Smooth muscle cell (in vitro differentiated cells): ENCODE results near the gene SPRYD4. TPM values are rescaled to one million over a fixed set of nuclear protein-coding genes. Genes with fewer than 3 reads are reported as not detected.

Experiments
- DNase-seq: peaks from one replicate; lab custom pipeline; 2025; ENCODE audit not compliant: unreplicated experiment; lab: John Stamatoyannopoulos, UW
- H2AFZ ChIP-seq: fragments of 200-600 bp; sonication (generic); 2 replicates; pipeline ENCODE4 v1.6.0; 2016; ENCODE audit warnings: antibody characterized with exemption, low read depth, mild to moderate bottlenecking
- H3F3A ChIP-seq: fragments of 200-600 bp; sonication (generic); 2 replicates; pipeline ENCODE4 v1.6.0; 2017; ENCODE audit warnings: antibody characterized with exemption, low read depth
- H3K27ac ChIP-seq: fragments of 200-600 bp; sonication (generic); 2 replicates; pipeline ENCODE4 v1.5.1; 2016; ENCODE audit warnings: low read depth, mild to moderate bottlenecking
- H3K27me3 ChIP-seq: fragments of 200-600 bp; sonication (generic); 2 replicates; pipeline ENCODE4 v1.6.1; 2016; ENCODE audit warnings: low read depth, mild to moderate bottlenecking
- H3K36me3 ChIP-seq: fragments of 200-600 bp; sonication (generic); 2 replicates; pipeline ENCODE4 v1.5.1; 2016; ENCODE audit warnings: low read depth
- H3K4me1 ChIP-seq: fragments of 200-600 bp; sonication (generic); 2 replicates; pipeline ENCODE4 v1.5.1; 2016; ENCODE audit warnings: low read depth
- H3K4me2 ChIP-seq: fragments of 200-600 bp; sonication (generic); 2 replicates; pipeline ENCODE4 v1.6.0; 2016; ENCODE audit warnings: mild to moderate bottlenecking
- H3K4me3 ChIP-seq: fragments of 200-600 bp; sonication (generic); 2 replicates; pipeline ENCODE4 v1.5.1; 2016; ENCODE audit warnings: mild to moderate bottlenecking
- H3K79me2 ChIP-seq: fragments of 200-600 bp; sonication (generic); 2 replicates; pipeline ENCODE4 v1.6.0; 2016; ENCODE audit warnings: low read depth, mild to moderate bottlenecking
- H3K9ac ChIP-seq: fragments of 200-600 bp; sonication (generic); 2 replicates; pipeline ENCODE4 v1.6.0; 2016; ENCODE audit warnings: low read depth
- H3K9me3 ChIP-seq: fragments of 200-600 bp; sonication (generic); replicated peaks from 2 replicates; pipeline ENCODE4 v1.5.1; 2016; ENCODE audit warnings: low read depth
- H4K20me1 ChIP-seq: fragments of 200-600 bp; sonication (generic); 2 replicates; pipeline ENCODE4 v1.6.0; 2016; ENCODE audit warnings: low read depth
- CTCF ChIP-seq: fragments of 200-600 bp; sonication (generic); IDR thresholded peaks from 2 replicates; pipeline ENCODE4 v1.5.1; 2017; ENCODE audit warnings: borderline replicate concordance, mild to moderate bottlenecking, antibody characterized with exemption; ENCODE audit not compliant: insufficient read depth, poor library complexity, severe bottlenecking
- WGBS: methylation state at CpG from one replicate; pipeline ENCODE4 v1.1.7; 2016; ENCODE audit warnings: low lambda C conversion rate; 5-methylcytosine and 5-hydroxymethylcytosine counted together
- polyA plus RNA-seq: library from polyadenylated mRNA; unstranded; fragments of >200 nt; fragmentation: Nextera tagmentation; extraction: Ambion mirVana; gene quantifications from 2 replicates; pipeline ENCODE4 v1.2.1, GENCODE V29; 2016
- total RNA-seq: library from RNA; depleted of rRNA; stranded (reverse); fragments of >200 nt; gene quantifications from 2 replicates; pipeline ENCODE4 v1.2.3, GENCODE V29; 2014

SPRYD4 gene
- total and polyA plus RNA-seq, 2 experiments from 2014 or later: 0.71 to 1.0 TPM

GRCh38 chr12:56450241-56450640 is 18.1 kb upstream of the SPRYD4 start:
- Histone ChIP-seq H2AFZ (no peak overlapping the region), H3K27me3 (no peaks in the 10 kb centered on the region), H3K36me3 (no peaks in the 10 kb centered on the region), H3K79me2 (no peaks in the 10 kb centered on the region), H3K4me1 (peaks cover 12% of the 10 kb centered on the region), H3K9me3 (no peaks in the 10 kb centered on the region), H3K27ac (no peak overlapping the region), H3K4me3 (no peak overlapping the region), H4K20me1 (no peaks in the 10 kb centered on the region), H3K4me2 (no peak overlapping the region), H3K9ac (no peak overlapping the region), H3F3A (peaks cover 5% of the 10 kb centered on the region)
- no peak for DNase-seq
- 91% methylated on average over 3 of the region's 3 CpGs for WGBS
- no peak for TF ChIP-seq CTCF

DNA sequence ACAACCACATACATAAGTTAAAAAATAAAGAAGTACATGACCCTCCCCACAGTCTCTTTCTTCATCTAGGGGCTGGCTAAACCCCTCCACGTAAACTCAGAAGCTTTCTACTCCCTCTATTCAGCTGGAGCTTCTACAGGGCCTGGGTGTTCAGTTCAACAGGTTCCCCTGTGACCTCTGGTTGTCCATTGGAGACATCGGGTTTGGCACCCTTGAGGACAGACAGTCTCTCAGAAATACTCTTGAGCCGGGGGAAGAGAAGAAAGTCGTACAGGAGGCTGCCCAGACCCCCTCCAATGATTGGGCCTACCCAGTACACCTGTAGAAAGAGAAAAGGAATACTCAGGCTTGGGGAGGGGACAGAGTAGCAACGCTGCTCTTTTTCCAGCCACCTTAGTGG is 17.2 kb upstream of the SPRYD4 start:
- no peaks in the 10 kb centered on the region for H3K9me3 ChIP-seq
- no peaks in the 10 kb centered on the region for H3K36me3 ChIP-seq
- no peak overlapping the region for H3K4me2 ChIP-seq
- no peak overlapping the region for H3K4me3 ChIP-seq
- WGBS: 91% methylated on average over 5 of the region's 5 CpGs
- no peaks in the 10 kb centered on the region for H3K27me3 ChIP-seq
- DNase-seq: no peak
- no peak for TF ChIP-seq CTCF
- H2AFZ ChIP-seq: no peak overlapping the region
- no peak overlapping the region for H3K9ac ChIP-seq
- no peaks in the 10 kb centered on the region for H3K79me2 ChIP-seq
- peaks cover 12% of the 10 kb centered on the region for H3K4me1 ChIP-seq
- H4K20me1 ChIP-seq: no peaks in the 10 kb centered on the region
- no peak overlapping the region for H3K27ac ChIP-seq
- peaks cover 5% of the 10 kb centered on the region for H3F3A ChIP-seq

DNA sequence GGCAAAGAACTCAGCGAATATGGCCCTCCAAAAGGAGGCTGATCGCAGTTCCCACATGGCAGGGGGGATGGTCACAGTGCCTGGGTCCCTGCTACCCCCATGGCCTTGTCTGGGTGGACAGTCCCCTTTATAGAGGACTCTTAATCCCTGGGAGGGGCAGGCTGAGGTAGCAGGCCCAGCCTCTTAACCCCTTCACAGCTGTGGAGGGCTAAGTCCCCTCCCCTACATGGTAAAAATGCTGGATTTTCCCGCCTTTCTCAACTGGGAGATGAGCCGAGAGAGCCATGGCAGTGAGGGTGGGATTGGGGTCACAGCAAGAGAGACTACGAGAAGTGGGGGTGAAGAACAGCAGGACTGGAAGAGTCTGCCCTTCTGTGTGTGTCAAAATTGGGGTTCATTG is 13.8 kb upstream of the SPRYD4 start, which contains the start of gene MIP:
MIP (minus strand) TSS at position 101 of the 400 bp plus-strand sequence; CDS start at position 57, 44 bp downstream.
- no peak within 1 kb of the TSS for H2AFZ ChIP-seq
- WGBS: 84% methylated on average over 5 of the region's 5 CpGs
- peaks cover 10% of the 10 kb centered on the region for H3K4me1 ChIP-seq

More for the DNA sequence above, 13.8 kb upstream of the SPRYD4 start, which contains the start of gene MIP:
- no peak within 1 kb of the TSS for H3K4me3 ChIP-seq
- no peaks in the 10 kb centered on the region for H4K20me1 ChIP-seq
- DNase-seq: no peak
- no peaks in the 10 kb centered on the region for H3K36me3 ChIP-seq
- TF ChIP-seq CTCF: no peak
- no peak within 1 kb of the TSS for H3K27ac ChIP-seq
- no peak within 1 kb of the TSS for H3K9ac ChIP-seq
- H3K27me3 ChIP-seq: no peaks in the 10 kb centered on the region
- H3K79me2 ChIP-seq: no peaks in the 10 kb centered on the region
- H3K9me3 ChIP-seq: no peaks in the 10 kb centered on the region
- H3K4me2 ChIP-seq: no peak within 1 kb of the TSS
- H3F3A ChIP-seq: no peaks in the 10 kb centered on the region
